ENCODE measurements around the gene PDGFD. TPM values are rescaled to one million over a fixed set of nuclear protein-coding genes. Genes with fewer than 3 reads are reported as not detected.

The PDGFD gene
- total and polyA plus RNA-seq, 4 experiments from 2014 or later, result 0.10 TPM; not detected in 3

- POLR2A ChIA-PET (ENCODE audit: partially characterized antibody), result no interaction called here
- H3K4me3 Mint-ChIP-seq, result no peak overlapping the region
- CTCF ChIA-PET (ENCODE audit: partially characterized antibody), result no interaction called here
These were observed 165.0 kb downstream of the PDGFD start for GRCh38 chr11:103998826-103999508.

GRCh38 chr11:103997082-103997481 is 166.9 kb downstream of the PDGFD start:
- POLR2A ChIA-PET (ENCODE audit: partially characterized antibody), result no interaction called here
- Mint-ChIP-seq H3K4me1 (no peaks in the 10 kb centered on the region), H3K36me3 (no peaks in the 10 kb centered on the region), H3K9me3 (peaks cover 0 to 2% (median 0%) of the 10 kb centered on the region in 8 donors), H3K27ac (no peak overlapping the region), H3K4me3 (no peak overlapping the region), H3K27me3 (no peaks in the 10 kb centered on the region)
- DNase-seq, result no peak
- H3K4me3 ChIP-seq (ENCODE audit: low read length in 2 of 2), result no peak overlapping the region
- H3K27me3 ChIP-seq (ENCODE audit: insufficient read depth, low read length), result no peaks in the 10 kb centered on the region
- no peaks in the 10 kb centered on the region for H3K36me3 ChIP-seq (ENCODE audit: insufficient read depth, low read length)
- CTCF ChIA-PET (ENCODE audit: partially characterized antibody), result interaction anchor here (1.2 kb wide), 1 partner anchor 11 kb away, joined by 3 read pairs; no protein-coding TSS in a partner anchor
- no peak overlapping the region for H3K27ac ChIP-seq (ENCODE audit: low read depth, low read length)
- no peaks in the 10 kb centered on the region for H3K4me1 ChIP-seq (ENCODE audit: insufficient read depth, low read length)
- intact Hi-C loops (cut with micrococcal nuclease), result no loop called here
- H3K9me3 ChIP-seq (ENCODE audit: control insufficient read depth in 1 of 2, low read length in 2 of 2), result no peaks in the 10 kb centered on the region

More at GRCh38 chr11:103998826-103999508, 165.0 kb downstream of the PDGFD start:
- Mint-ChIP-seq H3K9me3 (peaks cover 0 to 1% (median 0%) of the 10 kb centered on the region in 8 donors), H3K27me3 (peaks cover 0 to 3% of the 10 kb centered on the region in 2 donors), H3K4me1 (no peaks in the 10 kb centered on the region), H3K36me3 (no peaks in the 10 kb centered on the region), H3K27ac (no peak overlapping the region)
- intact Hi-C loops (cut with micrococcal nuclease), result no loop called here
- Histone ChIP-seq H3K27me3 (ENCODE audit: insufficient read depth, low read length) (no peaks in the 10 kb centered on the region), H3K9me3 (ENCODE audit: control insufficient read depth in 1 of 2, low read length in 2 of 2) (no peaks in the 10 kb centered on the region), H3K4me1 (ENCODE audit: insufficient read depth, low read length) (no peaks in the 10 kb centered on the region), H3K4me3 (ENCODE audit: low read length in 2 of 2) (no peak overlapping the region), H3K36me3 (ENCODE audit: insufficient read depth, low read length) (no peaks in the 10 kb centered on the region), H3K27ac (ENCODE audit: low read depth, low read length) (no peak overlapping the region)
- no peak for DNase-seq

GRCh38 chr11:103995896-103996295 is 168.1 kb downstream of the PDGFD start:
- Histone ChIP-seq H3K4me1 (ENCODE audit: insufficient read depth, low read length) (no peaks in the 10 kb centered on the region), H3K36me3 (ENCODE audit: insufficient read depth, low read length) (no peaks in the 10 kb centered on the region), H3K27ac (ENCODE audit: low read depth, low read length) (no peak overlapping the region), H3K4me3 (ENCODE audit: low read length in 2 of 2) (no peak overlapping the region), H3K27me3 (ENCODE audit: insufficient read depth, low read length) (no peaks in the 10 kb centered on the region), H3K9me3 (ENCODE audit: control insufficient read depth in 1 of 2, low read length in 2 of 2) (no peaks in the 10 kb centered on the region)
- H3K9me3 Mint-ChIP-seq, result peaks cover 0 to 2% (median 0%) of the 10 kb centered on the region in 8 donors
- H3K27me3 Mint-ChIP-seq, result peaks cover 0 to 1% of the 10 kb centered on the region in 2 donors
- H3K4me3 Mint-ChIP-seq, result no peak overlapping the region
- H3K4me1 Mint-ChIP-seq, result no peaks in the 10 kb centered on the region
- no peak overlapping the region for H3K27ac Mint-ChIP-seq
- DNase-seq, result no peak
- ChIA-PET CTCF (ENCODE audit: partially characterized antibody) (interaction anchor here (1.2 kb wide), 1 partner anchor 9 kb away, joined by 3 read pairs; no protein-coding TSS in a partner anchor), POLR2A (ENCODE audit: partially characterized antibody) (no interaction called here)
- intact Hi-C loops (cut with micrococcal nuclease), result no loop called here
- no peaks in the 10 kb centered on the region for H3K36me3 Mint-ChIP-seq

- Mint-ChIP-seq H3K4me3 (no peak overlapping the region), H3K4me1 (no peaks in the 10 kb centered on the region), H3K27ac (no peak overlapping the region), H3K27me3 (peaks cover 1% of the 10 kb centered on the region in 2 donors), H3K9me3 (peaks cover 0 to 2% (median 0%) of the 10 kb centered on the region in 8 donors), H3K36me3 (no peaks in the 10 kb centered on the region)
- Histone ChIP-seq H3K36me3 (ENCODE audit: insufficient read depth, low read length) (no peaks in the 10 kb centered on the region), H3K4me1 (ENCODE audit: insufficient read depth, low read length) (no peaks in the 10 kb centered on the region), H3K9me3 (ENCODE audit: control insufficient read depth in 1 of 2, low read length in 2 of 2) (no peaks in the 10 kb centered on the region), H3K27ac (ENCODE audit: low read depth, low read length) (no peak overlapping the region), H3K27me3 (ENCODE audit: insufficient read depth, low read length) (no peaks in the 10 kb centered on the region), H3K4me3 (ENCODE audit: low read length in 2 of 2) (no peak overlapping the region)
- ChIA-PET POLR2A (ENCODE audit: partially characterized antibody) (no interaction called here), CTCF (ENCODE audit: partially characterized antibody) (no interaction called here)
- intact Hi-C loops (cut with micrococcal nuclease), result no loop called here
- DNase-seq, result no peak
These were observed 169.4 kb downstream of the PDGFD start for GRCh38 chr11:103994518-103994917.

- Mint-ChIP-seq H3K27ac (no peak overlapping the region), H3K4me3 (no peak overlapping the region), H3K4me1 (no peaks in the 10 kb centered on the region), H3K27me3 (peaks cover 1% of the 10 kb centered on the region in 2 donors), H3K36me3 (no peaks in the 10 kb centered on the region), H3K9me3 (peaks cover 0 to 2% (median 0%) of the 10 kb centered on the region in 8 donors)
- H3K4me1 ChIP-seq (ENCODE audit: insufficient read depth, low read length), result no peaks in the 10 kb centered on the region
- H3K4me3 ChIP-seq (ENCODE audit: low read length in 2 of 2), result no peak overlapping the region
- H3K9me3 ChIP-seq (ENCODE audit: control insufficient read depth in 1 of 2, low read length in 2 of 2), result no peaks in the 10 kb centered on the region
- POLR2A ChIA-PET (ENCODE audit: partially characterized antibody), result no interaction called here
- CTCF ChIA-PET (ENCODE audit: partially characterized antibody), result no interaction called here
- DNase-seq, result no peak
- no peak overlapping the region for H3K27ac ChIP-seq (ENCODE audit: low read depth, low read length)
- no peaks in the 10 kb centered on the region for H3K36me3 ChIP-seq (ENCODE audit: insufficient read depth, low read length)
- H3K27me3 ChIP-seq (ENCODE audit: insufficient read depth, low read length), result no peaks in the 10 kb centered on the region
- intact Hi-C loops (cut with micrococcal nuclease), result no loop called here
These were observed 169.9 kb downstream of the PDGFD start for GRCh38 chr11:103994094-103994493.

- POLR2A ChIA-PET (ENCODE audit: partially characterized antibody), result no interaction called here
These were observed 170.4 kb downstream of the PDGFD start for GRCh38 chr11:103993507-103993906.

GRCh38 chr11:103988595-103988969 is 175.4 kb downstream of the PDGFD start:
- Mint-ChIP-seq H3K4me1 (no peaks in the 10 kb centered on the region), H3K27ac (no peak overlapping the region), H3K4me3 (no peak overlapping the region), H3K36me3 (no peaks in the 10 kb centered on the region), H3K27me3 (peaks cover 1% of the 10 kb centered on the region in 2 donors), H3K9me3 (peaks cover 0 to 2% (median 0%) of the 10 kb centered on the region in 8 donors)
- Histone ChIP-seq H3K9me3 (ENCODE audit: control insufficient read depth in 1 of 2, low read length in 2 of 2) (no peaks in the 10 kb centered on the region), H3K4me1 (ENCODE audit: insufficient read depth, low read length) (no peaks in the 10 kb centered on the region), H3K4me3 (ENCODE audit: low read length in 2 of 2) (no peak overlapping the region), H3K27ac (ENCODE audit: low read depth, low read length) (no peak overlapping the region), H3K27me3 (ENCODE audit: insufficient read depth, low read length) (no peaks in the 10 kb centered on the region), H3K36me3 (ENCODE audit: insufficient read depth, low read length) (no peaks in the 10 kb centered on the region)
- intact Hi-C loops (cut with micrococcal nuclease), result no loop called here
- ChIA-PET POLR2A (ENCODE audit: partially characterized antibody) (no interaction called here), CTCF (ENCODE audit: partially characterized antibody) (no interaction called here)
- DNase-seq, result no peak

More at GRCh38 chr11:103993507-103993906, 170.4 kb downstream of the PDGFD start:
- Mint-ChIP-seq H3K36me3 (no peaks in the 10 kb centered on the region), H3K27me3 (peaks cover 1% of the 10 kb centered on the region in 2 donors), H3K4me1 (no peaks in the 10 kb centered on the region), H3K9me3 (peaks cover 0 to 2% (median 0%) of the 10 kb centered on the region in 8 donors), H3K27ac (no peak overlapping the region), H3K4me3 (no peak overlapping the region)
- no peaks in the 10 kb centered on the region for H3K4me1 ChIP-seq (ENCODE audit: insufficient read depth, low read length)
- no peaks in the 10 kb centered on the region for H3K27me3 ChIP-seq (ENCODE audit: insufficient read depth, low read length)
- H3K9me3 ChIP-seq (ENCODE audit: control insufficient read depth in 1 of 2, low read length in 2 of 2), result no peaks in the 10 kb centered on the region
- H3K4me3 ChIP-seq (ENCODE audit: low read length in 2 of 2), result no peak overlapping the region
- intact Hi-C loops (cut with micrococcal nuclease), result no loop called here
- CTCF ChIA-PET (ENCODE audit: partially characterized antibody), result no interaction called here
- no peak overlapping the region for H3K27ac ChIP-seq (ENCODE audit: low read depth, low read length)
- H3K36me3 ChIP-seq (ENCODE audit: insufficient read depth, low read length), result no peaks in the 10 kb centered on the region
- no peak for DNase-seq

Data from CD4-positive, alpha-beta memory T cell (primary cell).